Adrenal gland (tissue), 19 donors: ENCODE results near the gene EI24. TPM values are rescaled to one million over a fixed set of nuclear protein-coding genes. Genes with fewer than 3 reads are reported as not detected.

Experiments
- DNase-seq, 7 donors: peaks; one replicate each; pipeline ENCODE4 v3.0.0-alpha.2; 2019 to 2020
- H3K27ac ChIP-seq, 5 donors: fragments of 200-600 bp; sonication (generic) in 4 of 5; 1 replicate in 3 of 5; 2 replicates in 2 of 5; pipeline versions ENCODE4 v1.5.1 to v1.8.0; 2016 to 2020; ENCODE audit warnings: mild to moderate bottlenecking in 1 of 5
- H3K27me3 ChIP-seq: fragments of 200-600 bp; 2 replicates; pipeline ENCODE4 v1.8.0; 2021
- H3K36me3 ChIP-seq, 2 donors: fragments of 200-600 bp; replicated peaks in 1 of 2; 1 replicate in 1 of 2; 2 replicates in 1 of 2; pipeline versions ENCODE4 v1.5.1 to v1.8.0; 2018 to 2022
- H3K4me1 ChIP-seq, 2 donors: fragments of 200-600 bp; replicated peaks in 1 of 2; 1 replicate in 1 of 2; 2 replicates in 1 of 2; pipeline versions ENCODE4 v1.5.1 to v1.8.0; 2018 to 2021
- H3K4me3 ChIP-seq, 4 donors: fragments of 200-600 bp; sonication (generic) in 3 of 4; one replicate each; pipeline ENCODE4 v1.5.1; 2016 to 2018
- H3K9me3 ChIP-seq, 3 donors: fragments of 200-600 bp; sonication (generic) in 1 of 3; replicated peaks in 1 of 3; 1 replicate in 2 of 3; 2 replicates in 1 of 3; pipeline versions ENCODE4 v1.5.1 to v1.8.0; 2016 to 2021
- CTCF ChIP-seq, 6 experiments: fragments of 450-650 bp in 4 of 6; fragments of 200-600 bp in 2 of 6; sonication (generic) in 1 of 6; IDR thresholded peaks; 1 replicate in 5 of 6; 2 replicates in 1 of 6; pipeline versions ENCODE4 v1.5.1 to v1.8.0; 2016 to 2021; ENCODE audit warnings: antibody characterized with exemption in 6 of 6, mild to moderate bottlenecking in 2 of 6, moderate library complexity in 1 of 6
- POLR2A ChIP-seq, 2 donors: fragments of 450-650 bp; IDR thresholded peaks; one replicate each; pipeline ENCODE4 v1.6.1; 2017; ENCODE audit warnings: antibody characterized with exemption in 2 of 2, mild to moderate bottlenecking in 2 of 2, moderate library complexity in 1 of 2
- WGBS, 4 donors: extraction: QIAGEN DNeasy Blood & Tissue Kit in 2 of 4; methylation state at CpG; one replicate each; pipeline versions ENCODE4 v1.1.5 to v1.1.7; 2013 to 2017; 5-methylcytosine and 5-hydroxymethylcytosine counted together
- intact Hi-C, 2 donors: fragments of 100-400 bp; cut with DNase I; formaldehyde crosslinking; loops; one replicate each; pipeline versions ENCODE4 v1.14.1 to v1.15.0; 2022 to 2023
- long read RNA-seq, 10 donors: library from polyadenylated mRNA in 3 of 10; unstranded in 2 of 10; stranded (forward) in 1 of 10; transcript quantifications; one replicate each; pipeline ENCODE4 v2.0.0 and lab custom pipeline, GENCODE V29; 2021 to 2026
- polyA plus RNA-seq, 3 donors: library from polyadenylated mRNA; stranded (reverse); fragments of 200-250 nt in 2 of 3; fragments of 350-450 nt in 1 of 3; fragmentation: Illumina TruSeq in 1 of 3; extraction: RNeasy Lipid Tissue Mini Kit (QIAGEN cat#74804) in 1 of 3; gene quantifications; one replicate each; pipeline ENCODE4 v1.2.3, GENCODE V29; 2013 to 2014
- total RNA-seq, 9 donors: library from RNA; depleted of rRNA in 4 of 9; stranded (reverse); fragments of >200 nt in 4 of 9; fragments of 120-200 nt in 1 of 9; fragmentation: NEBNext Ultra II Directional in 1 of 9; extraction: Animal tissue kit (Norgen Biotek cat#: 25700) in 1 of 9; gene quantifications; one replicate each; pipeline versions ENCODE4 v1.1.0 to v1.2.4, GENCODE V29; 2013 to 2023
- donor health status: healthy with polysubstance abuse.
- donor health status: Bipolar disorder and iron deficiency.
- donor health status: DM: yes; HTN: yes; CAD: no.
- donor health status: DM: no; HTN: no; CAD: no.
- donor health status: DM: no; HTN: no; CAD: no.
- donor health status: DM: yes; HTN: yes; CAD: no.

EI24 gene
- 10 to 100 TPM; 39.8 to 55.7 (median 47.1) TPM for total RNA-seq
- 10 to 100 TPM; 19.0 to 65.6 (median 23.5) TPM for polyA plus RNA-seq
- long read RNA-seq, donor 1, transcript EI24-201 (11 exons, 2,455 nt) = major isoform, 14 of 17 reads
- long read RNA-seq, donor 1, partial matches to known transcripts = 0 of 17 reads
- long read RNA-seq, donor 1, other reads (novel, unspliced or antisense) = 0 of 17 reads
- long read RNA-seq, donor 2, transcript EI24-201 (11 exons, 2,455 nt) = major isoform, 5 of 5 reads
- long read RNA-seq, donor 2, partial matches to known transcripts = 0 of 5 reads
- long read RNA-seq, donor 2, other reads (novel, unspliced or antisense) = 0 of 5 reads
- long read RNA-seq, donor 3, transcript EI24-201 (11 exons, 2,455 nt) = major isoform, 15 of 34 reads
- long read RNA-seq, donor 3, partial matches to known transcripts = 18 of 34 reads
- long read RNA-seq, donor 3, other reads (novel, unspliced or antisense) = 0 of 34 reads
- long read RNA-seq, donor 4, transcript EI24-201 (11 exons, 2,455 nt) = major isoform, 19 of 23 reads
- long read RNA-seq, donor 4, partial matches to known transcripts = 1 of 23 reads
- long read RNA-seq, donor 4, other reads (novel, unspliced or antisense) = 2 of 23 reads
- long read RNA-seq, donor 5, transcript EI24-201 (11 exons, 2,455 nt) = major isoform, 68 of 87 reads
- long read RNA-seq, donor 5, partial matches to known transcripts = 0 of 87 reads
- long read RNA-seq, donor 5, other reads (novel, unspliced or antisense) = 16 of 87 reads
- long read RNA-seq, donor 6, transcript EI24-201 (11 exons, 2,455 nt) = major isoform, 5 of 9 reads
- long read RNA-seq, donor 6, partial matches to known transcripts = 2 of 9 reads
- long read RNA-seq, donor 6, other reads (novel, unspliced or antisense) = 2 of 9 reads
- long read RNA-seq, donor 7, transcript EI24-201 (11 exons, 2,455 nt) = major isoform, 6 of 7 reads
- long read RNA-seq, donor 7, partial matches to known transcripts = 0 of 7 reads
- long read RNA-seq, donor 7, other reads (novel, unspliced or antisense) = 0 of 7 reads
- long read RNA-seq, donor 8, transcript EI24-201 (11 exons, 2,455 nt) = major isoform, 28 of 52 reads
- long read RNA-seq, donor 8, partial matches to known transcripts = 24 of 52 reads
- long read RNA-seq, donor 8, other reads (novel, unspliced or antisense) = 0 of 52 reads
- long read RNA-seq, donor 9, transcript EI24-201 (11 exons, 2,455 nt) = major isoform, 9 of 11 reads
- long read RNA-seq, donor 9, partial matches to known transcripts = 0 of 11 reads
- long read RNA-seq, donor 9, other reads (novel, unspliced or antisense) = 0 of 11 reads
- long read RNA-seq, donor 10, transcript EI24-201 (11 exons, 2,455 nt) = major isoform, 10 of 12 reads
- long read RNA-seq, donor 10, partial matches to known transcripts = 0 of 12 reads
- long read RNA-seq, donor 10, other reads (novel, unspliced or antisense) = 0 of 12 reads

GRCh38 chr11:125568970-125569914 lies at the start of gene EI24:
TSS of gene EI24 (plus strand) at chr11:125569477. CDS start at chr11:125572528, 3,051 bp downstream.
- Histone ChIP-seq H3K36me3 (peaks cover 0 to 16% of the 10 kb centered on the region in 2 donors), H3K4me1 (peaks cover 11 to 13% of the 10 kb centered on the region in 2 donors), H3K4me3 (peak within 1 kb of the TSS in 3 of 4 donors; percentile 37 to 95 (median 52)), H3K9me3 (no peaks in the 10 kb centered on the region), H3K27me3 (no peaks in the 10 kb centered on the region), H3K27ac (peak within 1 kb of the TSS in 4 of 5 donors; percentile 19 to 94 (median 86))
- TF ChIP-seq POLR2A (IDR thresholded peaks at IDR 0.05) (peak; percentile 79 to 86), CTCF (IDR thresholded peaks at IDR 0.05) (peak; percentile 42 to 75 (median 70))
- intact Hi-C loops = no loop called here
- 1 to 2% (median 1%) methylated on average over 20 to 83 of the region's 83 CpGs for WGBS, 4 donors
- peak; percentile 89 to 93 (median 92) for DNase-seq

GRCh38 chr11:125519860-125520834 lies 49.1 kb upstream of the EI24 start:
- Histone ChIP-seq H3K36me3 (no peaks in the 10 kb centered on the region), H3K9me3 (no peaks in the 10 kb centered on the region), H3K4me1 (no peaks in the 10 kb centered on the region), H3K27ac (no peak overlapping the region), H3K27me3 (peaks cover 7% of the 10 kb centered on the region), H3K4me3 (no peak overlapping the region)
- TF ChIP-seq CTCF (IDR thresholded peaks at IDR 0.05) (no peak), POLR2A (IDR thresholded peaks at IDR 0.05) (no peak)
- no peak for DNase-seq
- intact Hi-C loops = no loop called here
- 88 to 96% (median 93%) methylated on average over 2 of the region's 2 CpGs for WGBS, 4 donors

GRCh38 chr11:125525303-125525702 lies 44.0 kb upstream of the EI24 start:
- TF ChIP-seq CTCF (IDR thresholded peaks at IDR 0.05) (no peak), POLR2A (IDR thresholded peaks at IDR 0.05) (no peak)
- Histone ChIP-seq H3K4me3 (no peak overlapping the region), H3K27me3 (no peaks in the 10 kb centered on the region), H3K4me1 (no peaks in the 10 kb centered on the region), H3K9me3 (no peaks in the 10 kb centered on the region), H3K36me3 (no peaks in the 10 kb centered on the region), H3K27ac (no peak overlapping the region)
- DNase-seq = no peak
- intact Hi-C loops = no loop called here
- WGBS, 4 donors = 72 to 83% (median 75%) methylated on average over 5 of the region's 5 CpGs
